Osteocyte (in vitro differentiated cells): ENCODE data around the gene TMPRSS2. TPM values are rescaled to one million over a fixed set of nuclear protein-coding genes. Genes with fewer than 3 reads are reported as not detected.

ENCODE experiments used
- DNase-seq: peaks from one replicate; pipeline ENCODE4 v3.0.0; 2021; ENCODE audit warnings: mixed read lengths; ENCODE audit not compliant: unreplicated experiment; ENCODE audit errors: extremely low spot score
- H3K27ac Mint-ChIP-seq: one replicate; pipeline ENCODE4 v1.8.0; 2021; ENCODE audit warnings: mild to moderate bottlenecking, mixed read lengths; ENCODE audit not compliant: unreplicated experiment
- H3K27me3 Mint-ChIP-seq: one replicate; pipeline ENCODE4 v1.8.0; 2021; ENCODE audit warnings: mixed read lengths; ENCODE audit not compliant: unreplicated experiment
- H3K36me3 Mint-ChIP-seq: one replicate; pipeline ENCODE4 v1.8.0; 2021; ENCODE audit warnings: mixed read lengths; ENCODE audit not compliant: unreplicated experiment
- H3K4me1 Mint-ChIP-seq: one replicate; pipeline ENCODE4 v1.8.0; 2021; ENCODE audit warnings: mixed read lengths; ENCODE audit not compliant: unreplicated experiment
- H3K4me3 Mint-ChIP-seq: one replicate; pipeline ENCODE4 v1.8.0; 2021; ENCODE audit warnings: mild to moderate bottlenecking, moderate library complexity, mixed read lengths; ENCODE audit not compliant: unreplicated experiment
- H3K9me3 Mint-ChIP-seq: one replicate; pipeline ENCODE4 v1.8.0; 2021; ENCODE audit warnings: mixed read lengths; ENCODE audit not compliant: unreplicated experiment
- total RNA-seq: library from RNA; stranded (reverse); gene quantifications from 2 replicates; pipeline ENCODE4 v1.2.1, GENCODE V29; 2021
- TF ChIP-seq, protein P1 (sequence below): fragments of 200-600 bp; sonication (generic); IDR thresholded peaks from 2 replicates; pipeline ENCODE4 v1.5.0; 2021; ENCODE audit warnings: antibody characterized with exemption, mild to moderate bottlenecking, moderate library complexity

The TMPRSS2 gene
- total RNA-seq, 1 donor from 2014 or later = 0.21 TPM

DNA sequence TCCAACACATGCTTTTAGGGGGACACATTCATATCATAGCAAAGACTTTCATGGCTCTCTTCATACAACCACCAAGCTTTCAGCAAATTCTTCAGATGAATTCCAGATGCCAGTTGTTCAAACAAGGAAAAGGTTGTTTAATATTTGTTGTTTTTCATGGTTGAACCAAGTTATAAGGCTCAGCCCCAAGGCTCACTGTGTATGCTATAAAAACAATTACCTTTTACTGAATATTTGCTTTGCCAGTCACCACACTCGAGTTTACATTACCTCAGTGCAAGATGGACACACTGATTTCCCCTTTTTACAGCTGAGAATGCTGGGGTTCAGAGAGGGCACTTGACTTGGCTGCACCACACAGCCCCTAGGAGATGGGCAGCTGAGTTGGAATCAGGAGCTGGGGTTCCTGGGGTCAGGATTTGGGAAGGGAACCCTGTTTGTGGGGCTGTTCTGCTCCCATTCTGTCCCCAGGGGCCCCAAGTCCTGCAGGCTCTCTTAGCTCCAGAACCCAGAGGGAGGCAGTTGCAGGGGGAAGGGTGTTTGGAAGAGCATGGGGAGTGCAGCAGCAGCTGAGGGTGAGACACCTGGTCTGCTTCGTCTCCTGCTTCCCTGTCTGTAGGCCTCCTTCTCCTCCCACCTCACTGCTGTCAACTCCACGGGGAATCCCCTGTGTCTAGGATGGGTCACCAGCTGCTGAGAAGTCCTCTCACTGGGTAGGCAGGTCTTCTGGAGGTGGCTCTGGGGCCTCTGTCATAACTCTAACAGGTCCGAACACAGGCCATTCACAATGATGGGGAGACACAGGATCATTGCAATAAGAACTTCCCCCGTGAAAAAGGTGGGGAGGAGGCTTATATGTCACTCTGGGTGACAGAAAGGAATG lies 12.8 kb upstream of the TMPRSS2 start:
- DNase-seq = no peak
- Mint-ChIP-seq H3K27ac (no peak overlapping the region), H3K9me3 (peaks cover 5% of the 10 kb centered on the region), H3K36me3 (no peaks in the 10 kb centered on the region), H3K27me3 (peaks cover 15% of the 10 kb centered on the region), H3K4me1 (no peaks in the 10 kb centered on the region), H3K4me3 (no peak overlapping the region)
- TF ChIP-seq, protein P1, sequence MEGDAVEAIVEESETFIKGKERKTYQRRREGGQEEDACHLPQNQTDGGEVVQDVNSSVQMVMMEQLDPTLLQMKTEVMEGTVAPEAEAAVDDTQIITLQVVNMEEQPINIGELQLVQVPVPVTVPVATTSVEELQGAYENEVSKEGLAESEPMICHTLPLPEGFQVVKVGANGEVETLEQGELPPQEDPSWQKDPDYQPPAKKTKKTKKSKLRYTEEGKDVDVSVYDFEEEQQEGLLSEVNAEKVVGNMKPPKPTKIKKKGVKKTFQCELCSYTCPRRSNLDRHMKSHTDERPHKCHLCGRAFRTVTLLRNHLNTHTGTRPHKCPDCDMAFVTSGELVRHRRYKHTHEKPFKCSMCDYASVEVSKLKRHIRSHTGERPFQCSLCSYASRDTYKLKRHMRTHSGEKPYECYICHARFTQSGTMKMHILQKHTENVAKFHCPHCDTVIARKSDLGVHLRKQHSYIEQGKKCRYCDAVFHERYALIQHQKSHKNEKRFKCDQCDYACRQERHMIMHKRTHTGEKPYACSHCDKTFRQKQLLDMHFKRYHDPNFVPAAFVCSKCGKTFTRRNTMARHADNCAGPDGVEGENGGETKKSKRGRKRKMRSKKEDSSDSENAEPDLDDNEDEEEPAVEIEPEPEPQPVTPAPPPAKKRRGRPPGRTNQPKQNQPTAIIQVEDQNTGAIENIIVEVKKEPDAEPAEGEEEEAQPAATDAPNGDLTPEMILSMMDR = no peak

- TF ChIP-seq, protein P1 = no peak
- H3K4me3 Mint-ChIP-seq = no peak overlapping the region
- peaks cover 5% of the 10 kb centered on the region for H3K9me3 Mint-ChIP-seq
- peaks cover 18% of the 10 kb centered on the region for H3K27me3 Mint-ChIP-seq
- no peaks in the 10 kb centered on the region for H3K36me3 Mint-ChIP-seq
- H3K27ac Mint-ChIP-seq = no peak overlapping the region
- DNase-seq = no peak
- H3K4me1 Mint-ChIP-seq = no peaks in the 10 kb centered on the region
These were observed 12.0 kb upstream of the TMPRSS2 start for GRCh38 chr21:41519806-41520559.

- TF ChIP-seq, protein P1 = no peak
- DNase-seq = no peak
- Mint-ChIP-seq H3K9me3 (peaks cover 5% of the 10 kb centered on the region), H3K27ac (no peak overlapping the region), H3K4me3 (no peak overlapping the region), H3K36me3 (no peaks in the 10 kb centered on the region), H3K27me3 (peaks cover 18% of the 10 kb centered on the region), H3K4me1 (no peaks in the 10 kb centered on the region)
These were observed 10.8 kb upstream of the TMPRSS2 start for GRCh38 chr21:41518757-41519156.

GRCh38 chr21:41511858-41512257 lies 3.9 kb upstream of the TMPRSS2 start:
- TF ChIP-seq, protein P1 = no peak
- Mint-ChIP-seq H3K36me3 (no peaks in the 10 kb centered on the region), H3K27ac (no peak overlapping the region), H3K4me3 (no peak overlapping the region), H3K27me3 (peaks cover 43% of the 10 kb centered on the region), H3K4me1 (peaks cover 6% of the 10 kb centered on the region), H3K9me3 (peaks cover 5% of the 10 kb centered on the region)
- no peak for DNase-seq

GRCh38 chr21:41510500-41510899 lies 2.5 kb upstream of the TMPRSS2 start:
- Mint-ChIP-seq H3K27ac (no peak overlapping the region), H3K4me3 (no peak overlapping the region), H3K4me1 (peaks cover 10% of the 10 kb centered on the region), H3K27me3 (peaks cover 44% of the 10 kb centered on the region), H3K9me3 (no peaks in the 10 kb centered on the region), H3K36me3 (no peaks in the 10 kb centered on the region)
- no peak for DNase-seq
- TF ChIP-seq, protein P1 = no peak
